Putamen (tissue), 1 donor: ENCODE measurements around the gene CPAMD8.
"Not testable (repeated sequence)": the region's sequence is repeated elsewhere in the genome, so short reads cannot be mapped to it uniquely, and the experiment has no call there.

Experiments
- DNase-seq: peaks from one replicate; pipeline ENCODE4 v3.0.0-alpha.2; 2016; ENCODE audit warnings: low spot score

CPAMD8 gene

DNA sequence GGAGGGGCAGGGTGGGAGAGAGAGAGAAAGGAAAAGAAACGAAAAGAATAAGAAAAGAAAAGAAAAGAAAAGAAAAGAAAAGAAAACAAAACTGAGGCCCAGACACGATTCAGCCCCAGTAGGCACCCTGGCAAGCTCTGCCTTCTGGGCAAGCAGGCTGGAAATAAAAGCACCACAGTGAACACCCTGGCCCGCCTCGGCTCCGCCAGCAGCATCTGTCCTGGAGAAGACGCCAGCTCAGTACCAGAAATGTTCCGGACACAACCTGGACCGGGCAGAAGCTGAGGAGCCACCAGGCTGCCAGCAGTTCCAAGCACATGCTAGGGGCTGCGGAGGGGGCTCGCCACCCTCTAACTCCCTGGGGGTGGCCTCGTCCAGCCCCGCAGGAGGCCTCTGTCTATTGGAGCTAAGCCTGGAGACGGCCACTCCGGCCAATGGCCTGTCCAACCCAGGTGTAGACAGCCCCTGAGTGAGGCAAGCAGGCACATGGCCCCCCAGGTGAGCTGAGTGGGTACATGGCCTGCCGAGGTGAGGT is 11.4 kb upstream of the CPAMD8 start:
- no peak for DNase-seq

DNA sequence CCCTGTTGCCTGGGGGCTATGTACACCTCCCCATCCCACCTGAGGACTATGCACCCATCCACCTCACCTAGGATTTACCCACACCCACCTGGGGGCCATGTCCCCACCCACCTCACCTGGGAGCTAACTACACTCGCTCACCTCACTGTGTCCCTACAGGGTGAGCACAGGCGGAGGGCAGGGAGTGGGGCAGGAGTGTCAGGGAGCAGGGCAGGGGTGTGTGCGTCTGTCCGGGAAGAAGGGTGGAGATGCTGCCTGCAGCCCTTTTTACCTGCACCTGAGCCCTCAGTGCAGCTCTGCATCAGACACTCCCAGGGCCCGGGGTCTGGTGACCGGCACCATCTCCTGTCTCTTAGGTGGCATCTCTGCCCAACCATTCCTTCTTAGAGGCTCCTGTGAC is 10.6 kb upstream of the CPAMD8 start:
- DNase-seq, result no peak

DNA sequence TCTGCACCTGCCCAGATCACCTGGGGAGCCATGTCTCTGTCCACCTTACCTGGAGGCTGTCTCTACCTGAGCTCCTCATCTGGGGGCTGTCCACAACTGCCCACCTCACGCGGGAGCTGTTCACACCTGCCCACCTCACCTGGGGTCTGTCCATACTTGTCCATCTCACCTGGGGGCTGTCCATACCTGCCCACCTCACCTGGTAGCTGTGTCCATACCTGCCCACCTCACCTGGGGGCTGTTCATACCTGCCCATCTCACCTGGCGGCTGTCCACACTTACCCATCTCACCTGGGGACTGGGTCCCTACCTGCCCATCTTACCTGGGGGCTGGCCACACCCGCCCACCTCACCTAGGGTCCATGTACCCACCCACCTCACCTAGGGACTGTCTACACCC is 10.0 kb upstream of the CPAMD8 start:
- no peak for DNase-seq

DNA sequence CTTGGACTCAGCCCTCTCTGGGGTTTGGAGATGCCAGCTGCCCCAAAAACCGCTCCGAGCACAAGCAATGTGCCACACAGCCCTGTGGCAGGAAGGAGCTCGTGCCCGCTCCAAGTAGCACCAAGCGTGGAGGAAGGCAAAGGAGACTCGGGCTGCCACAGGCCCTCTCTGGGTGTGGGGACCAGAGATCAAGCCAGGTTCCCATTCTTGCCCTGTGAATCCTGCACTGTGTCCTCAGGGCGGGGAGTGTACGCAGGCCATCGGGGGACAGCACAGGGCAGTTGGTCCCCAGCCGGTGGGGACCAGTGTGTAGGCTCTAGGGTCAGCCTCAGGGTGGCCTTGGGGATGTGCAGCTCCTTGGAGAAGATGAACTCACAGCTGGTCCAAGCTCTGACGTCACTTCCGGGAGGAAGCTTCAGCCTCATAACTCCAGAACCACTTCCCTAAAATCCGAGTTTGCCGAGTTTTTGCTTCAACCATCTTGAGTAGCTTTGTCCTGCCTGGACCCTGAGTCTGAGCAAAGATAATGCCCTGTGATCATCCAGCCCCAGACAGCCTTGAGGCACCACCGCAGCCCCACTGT is 9.3 kb upstream of the CPAMD8 start:
- DNase-seq, result no peak

DNA sequence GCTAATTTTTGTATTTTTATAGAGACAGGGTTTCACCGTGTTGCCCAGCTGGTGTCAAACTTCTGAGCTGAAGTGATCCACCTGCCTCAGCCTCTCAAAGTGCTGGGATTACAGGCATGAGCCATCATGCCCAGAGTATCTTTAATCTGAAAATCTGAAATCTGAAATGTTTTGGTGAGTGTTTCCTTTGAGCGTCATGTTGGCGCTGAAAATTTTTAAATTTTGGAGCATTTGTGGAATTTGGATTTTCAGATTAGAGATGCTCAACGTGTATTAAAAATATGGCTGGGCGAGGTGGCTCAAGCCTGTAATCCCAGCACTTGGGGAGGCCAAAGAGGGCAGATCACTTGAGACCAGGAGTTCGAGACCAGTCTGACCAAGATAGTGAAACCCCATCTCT is 5.1 kb upstream of the CPAMD8 start:
- DNase-seq, result no peak

DNA sequence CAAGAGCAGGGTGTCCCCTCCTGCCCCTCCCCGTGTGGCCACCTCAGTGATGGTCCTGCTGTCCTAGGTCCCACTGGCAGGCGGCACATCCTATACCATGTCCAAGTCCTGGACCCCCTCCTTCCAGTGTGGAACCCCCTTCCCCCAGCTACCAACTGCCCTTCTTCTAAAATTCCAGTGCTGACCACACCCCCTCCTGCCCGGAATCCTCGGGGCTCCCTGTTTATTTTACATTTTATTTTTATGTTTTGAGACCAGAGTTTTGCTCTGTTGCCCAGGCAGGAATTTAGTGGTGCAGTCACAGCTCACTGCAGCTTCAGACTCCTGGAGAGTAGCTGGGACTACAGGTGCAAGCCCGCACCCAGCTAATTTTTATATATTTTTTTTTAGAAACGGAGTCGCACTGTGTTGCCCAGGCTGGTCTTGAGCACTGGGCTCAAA is 945 bp upstream of the CPAMD8 start:
- no peak for DNase-seq

DNA sequence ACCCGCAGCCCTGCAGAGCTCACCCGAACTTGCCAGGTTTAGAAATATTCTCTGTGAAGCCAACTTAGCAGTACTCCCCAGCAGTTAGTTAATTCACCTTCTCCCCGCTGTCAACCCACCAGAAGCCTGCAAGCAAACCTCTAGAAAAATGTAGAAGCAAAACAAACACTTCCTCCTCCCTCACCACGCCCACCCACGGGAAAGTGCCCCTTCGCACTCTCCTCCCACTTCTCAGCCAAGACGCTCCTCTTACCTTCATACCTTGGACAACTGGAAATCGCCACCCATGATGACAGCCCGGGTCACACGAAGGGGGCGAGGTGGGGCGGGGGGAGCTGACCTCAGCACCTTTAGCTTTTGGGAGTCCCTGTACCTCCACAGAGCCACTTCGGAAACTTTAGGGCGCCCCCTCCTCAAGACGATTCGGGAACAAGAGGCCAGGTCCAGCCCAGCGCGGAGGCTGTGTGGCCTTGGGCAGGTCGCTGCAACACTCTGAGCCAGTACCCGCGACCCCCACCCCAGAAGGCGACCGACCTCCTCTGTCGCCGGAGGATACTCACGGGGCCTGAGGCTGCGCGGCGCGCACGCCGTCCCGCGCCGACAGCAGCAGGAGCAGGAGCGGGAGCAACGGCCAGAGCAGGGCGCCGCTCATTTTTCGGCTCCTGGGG is 485 bp downstream of the CPAMD8 start:
- DNase-seq, result no peak

DNA sequence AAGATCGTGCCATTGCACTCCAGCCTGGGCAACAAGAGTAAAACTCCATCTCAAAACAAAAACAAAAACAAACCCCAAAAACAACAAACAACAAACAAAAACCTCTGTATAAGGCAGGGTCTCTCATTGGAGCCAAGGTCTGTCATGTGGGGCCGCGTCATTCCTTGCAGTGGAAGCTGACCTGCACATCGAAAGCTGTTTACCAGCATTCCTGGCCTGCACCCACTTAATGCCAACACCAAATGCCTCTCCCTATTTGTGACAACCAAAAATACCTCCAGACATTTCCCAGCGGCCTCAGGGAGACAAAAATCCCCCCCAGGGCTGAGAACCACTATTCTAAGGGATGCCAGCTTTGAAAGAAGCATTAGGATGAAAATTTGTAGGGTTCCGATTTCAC is 1.2 kb downstream of the CPAMD8 start:
- no peak for DNase-seq

DNA sequence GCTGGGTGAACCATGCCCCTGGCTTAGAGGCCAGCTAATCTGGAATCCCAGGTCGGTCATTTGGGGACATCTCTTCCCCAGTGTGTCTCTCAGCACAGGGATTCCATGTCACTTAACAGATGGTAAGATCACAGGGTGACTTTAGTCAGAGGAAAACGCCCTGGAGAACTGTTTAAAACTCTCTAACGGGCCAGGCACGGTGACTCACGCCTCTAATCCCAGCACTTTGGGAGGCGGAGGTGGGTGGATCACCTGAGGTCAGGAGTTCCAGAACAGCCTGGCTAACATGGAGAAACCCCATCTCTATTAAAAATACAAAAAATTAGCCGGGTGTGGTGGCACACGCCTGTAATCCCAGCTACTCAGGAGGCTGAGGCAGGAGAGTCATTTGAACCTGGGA is 1.7 kb downstream of the CPAMD8 start:
- not testable (repeated sequence) for DNase-seq

DNA sequence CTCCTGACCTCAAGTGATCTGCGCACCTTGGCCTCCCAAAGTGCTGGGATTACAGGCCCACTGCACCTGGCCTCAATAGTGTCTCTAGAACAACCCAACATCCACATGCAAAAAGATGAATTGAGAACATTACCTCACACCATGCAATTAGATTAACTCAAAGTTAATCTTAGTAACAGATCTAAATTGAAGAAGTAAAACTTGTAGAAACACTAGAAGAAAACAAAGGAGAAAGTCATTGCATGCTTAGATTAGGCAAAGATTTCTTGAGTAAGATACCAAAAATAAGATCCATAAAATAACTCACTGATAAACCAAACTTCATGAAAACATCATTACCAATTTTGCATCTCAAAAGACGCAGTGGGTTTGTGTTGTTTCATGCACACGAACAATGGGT is 2.8 kb downstream of the CPAMD8 start:
- no peak for DNase-seq

DNA sequence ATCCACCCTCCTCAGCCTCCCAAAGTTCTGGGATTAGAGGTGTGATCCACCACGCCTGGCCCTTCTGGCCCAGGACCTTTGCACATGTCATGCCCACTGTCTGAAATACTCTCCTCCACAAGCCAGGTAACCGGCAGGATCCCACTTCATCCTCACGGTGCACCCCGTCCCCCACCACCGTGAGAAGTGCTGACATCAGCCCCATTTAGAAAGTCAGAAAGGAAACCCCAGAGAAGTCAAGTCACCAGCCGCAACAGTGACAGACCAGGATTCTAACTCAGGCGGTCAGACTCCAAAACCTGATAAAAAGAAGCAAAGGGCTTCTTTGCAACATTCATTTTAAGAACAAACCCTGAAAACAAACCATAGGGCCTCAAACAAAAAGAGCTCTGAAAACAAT is 3.9 kb downstream of the CPAMD8 start:
- DNase-seq, result no peak

DNA sequence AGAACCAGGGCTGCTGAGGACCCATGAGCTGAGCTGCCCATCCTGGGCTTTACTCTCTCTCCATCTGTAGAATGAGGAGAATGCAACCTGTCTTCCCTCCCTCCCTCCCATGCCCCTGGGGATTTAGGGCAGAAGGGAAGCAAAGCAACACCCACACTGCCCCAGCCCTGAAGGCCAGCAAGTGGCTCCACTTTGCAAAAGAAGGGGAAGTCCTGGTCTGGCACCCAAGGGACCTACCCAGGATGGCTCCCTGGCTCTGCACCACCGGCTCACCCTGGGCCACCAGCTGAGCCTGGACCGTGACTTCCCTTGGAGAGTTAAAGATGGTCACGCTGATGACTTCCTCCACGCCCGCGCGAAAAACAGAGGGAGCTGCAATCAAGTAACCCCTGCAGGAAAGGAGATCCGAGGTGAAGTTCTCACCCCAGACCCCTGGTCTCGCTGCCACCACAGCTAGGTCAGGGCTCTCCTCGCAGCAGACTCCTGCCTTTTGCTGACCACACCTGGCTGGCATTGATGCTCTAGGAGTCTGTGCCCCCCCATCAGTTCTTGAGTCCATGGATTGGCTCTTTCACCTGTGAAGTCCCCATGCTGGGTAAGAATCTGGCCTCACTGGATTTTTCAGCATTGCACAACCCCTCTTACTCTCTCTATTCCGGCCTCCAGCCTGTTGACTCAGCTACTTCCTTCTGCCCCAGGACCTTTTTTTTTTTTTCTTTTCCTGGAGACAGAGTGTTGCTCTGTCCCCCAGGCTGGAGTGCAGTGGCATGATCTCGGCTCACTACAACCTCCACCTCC is 4.6 kb downstream of the CPAMD8 start:
- no peak for DNase-seq

DNA sequence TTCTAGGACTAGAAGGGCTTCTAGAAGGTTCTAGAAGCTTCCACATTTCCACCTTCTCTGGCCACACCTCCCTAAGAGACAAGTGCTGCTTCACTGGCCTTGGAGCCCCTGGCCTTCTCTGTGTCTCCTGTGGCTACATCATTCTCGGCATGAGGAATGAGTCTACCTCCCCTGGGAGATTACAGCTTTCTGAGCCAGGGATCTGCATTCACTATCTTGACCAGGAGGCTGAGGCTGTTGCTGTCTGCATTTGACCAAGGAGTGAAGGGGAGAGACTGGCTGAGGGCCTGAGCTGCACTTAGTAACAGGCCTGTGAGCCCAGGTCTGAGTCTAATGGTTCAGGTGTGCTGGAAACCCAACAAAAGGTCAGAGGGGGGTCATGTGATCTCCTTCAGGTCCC is 5.3 kb downstream of the CPAMD8 start:
- DNase-seq, result no peak

DNA sequence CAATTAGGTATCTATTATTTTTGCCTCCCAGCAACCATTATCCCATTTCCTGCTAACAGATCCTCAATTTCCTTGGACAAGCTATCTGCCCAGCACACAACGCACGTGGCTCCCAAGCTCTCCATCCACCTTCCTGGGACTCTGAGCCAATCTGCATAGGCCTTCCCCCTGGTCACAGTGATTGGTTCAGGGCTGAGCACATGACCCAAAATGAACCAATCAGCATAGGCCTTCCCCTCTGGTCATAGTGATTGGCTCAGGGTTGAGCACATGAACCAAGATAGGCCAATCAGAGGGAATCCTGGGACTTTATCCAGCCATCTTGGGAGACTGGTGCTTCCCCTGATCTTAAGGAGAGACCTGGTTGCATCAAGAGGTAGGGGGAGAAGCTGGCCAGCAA is 5.8 kb downstream of the CPAMD8 start:
- no peak for DNase-seq

DNA sequence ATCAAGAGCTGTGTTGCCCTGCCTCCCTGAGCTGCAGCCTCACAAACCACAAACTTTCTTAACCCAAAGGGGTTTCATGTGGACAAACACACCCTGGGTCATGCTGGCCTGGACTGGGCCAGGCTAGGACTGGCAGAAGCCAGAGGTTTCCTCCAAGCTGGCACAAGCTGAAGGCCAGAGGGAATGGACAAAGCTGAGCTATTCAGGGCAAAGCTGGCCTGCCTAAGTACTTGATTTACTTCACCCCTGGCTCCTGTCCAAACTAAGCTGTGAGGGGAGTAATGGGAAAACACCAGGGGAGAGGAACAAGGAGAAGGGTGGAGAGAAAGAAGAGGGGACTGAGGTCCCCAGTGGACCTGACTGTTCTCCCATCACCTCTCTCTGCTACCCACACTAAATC is 6.2 kb downstream of the CPAMD8 start:
- peak; percentile 17 for DNase-seq

DNA sequence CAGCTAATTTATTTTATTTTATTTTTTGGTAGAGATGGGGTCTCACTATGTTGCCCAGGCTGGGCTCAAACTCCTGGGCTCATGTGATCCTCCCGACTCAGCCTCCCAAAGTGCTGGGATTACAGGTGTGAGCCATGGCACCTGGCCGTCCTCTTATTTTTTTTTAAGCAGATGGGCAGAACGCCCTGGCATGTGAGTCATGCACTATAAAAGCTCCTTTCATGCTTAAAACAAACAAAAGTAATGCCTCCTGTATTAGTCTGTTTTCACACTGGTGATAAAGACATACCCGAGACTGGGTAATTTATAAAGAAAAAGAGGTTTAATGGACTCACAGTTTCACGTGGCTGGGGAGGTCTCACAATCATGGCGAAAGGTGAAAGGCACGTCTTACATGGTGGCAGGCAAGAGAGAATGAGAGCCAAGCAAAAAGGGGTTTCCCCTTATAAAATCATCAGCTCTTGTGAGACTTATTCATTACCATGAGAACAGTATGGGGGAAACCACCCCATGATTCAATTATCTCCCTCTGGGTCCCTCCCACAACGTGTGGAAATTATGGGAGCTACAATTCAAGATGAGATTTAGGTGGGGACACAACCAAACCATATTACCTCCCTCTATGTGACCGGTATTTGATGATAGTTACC is 12.3 kb downstream of the CPAMD8 start:
- not testable (repeated sequence) for DNase-seq

DNA sequence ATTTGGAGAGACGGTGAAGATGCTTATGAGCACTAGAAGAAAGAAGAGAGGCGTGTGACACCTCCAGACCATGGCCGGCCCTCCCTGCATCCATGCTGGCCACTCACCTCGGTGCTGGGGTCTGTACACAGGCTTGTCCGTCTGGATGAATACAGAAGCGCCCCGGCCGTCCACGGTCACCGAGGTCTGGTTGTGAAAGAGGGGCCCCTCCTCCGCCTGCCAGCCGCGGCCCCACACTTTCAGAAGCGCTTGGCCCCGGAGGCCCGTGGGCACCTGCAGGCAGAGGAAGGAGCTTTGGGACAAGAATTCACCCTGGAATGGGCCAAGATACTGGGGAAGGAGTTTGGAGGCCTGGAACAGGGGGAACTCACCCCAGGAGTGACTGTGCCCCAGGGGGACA is 15.1 kb downstream of the CPAMD8 start:
- no peak for DNase-seq

DNA sequence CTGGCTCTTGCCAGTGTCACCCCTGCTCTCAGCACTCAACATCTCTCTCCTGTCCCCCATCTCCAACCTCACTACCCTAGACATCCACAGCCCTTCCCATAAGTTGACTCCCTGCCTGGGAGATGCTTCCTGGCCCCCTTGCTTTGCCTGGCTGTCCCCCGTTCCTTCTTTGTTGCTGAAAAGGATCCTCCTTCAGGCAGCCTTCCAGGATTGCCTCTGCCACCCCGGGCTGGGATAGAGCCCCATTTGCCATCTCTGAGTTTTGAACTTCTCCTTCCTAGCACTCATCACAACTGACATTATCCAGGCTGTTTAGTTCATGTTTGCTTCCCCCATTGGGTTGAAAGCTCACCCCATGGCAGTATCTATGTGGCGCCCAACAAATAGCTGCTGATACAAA is 20.0 kb downstream of the CPAMD8 start:
- DNase-seq, result no peak

DNA sequence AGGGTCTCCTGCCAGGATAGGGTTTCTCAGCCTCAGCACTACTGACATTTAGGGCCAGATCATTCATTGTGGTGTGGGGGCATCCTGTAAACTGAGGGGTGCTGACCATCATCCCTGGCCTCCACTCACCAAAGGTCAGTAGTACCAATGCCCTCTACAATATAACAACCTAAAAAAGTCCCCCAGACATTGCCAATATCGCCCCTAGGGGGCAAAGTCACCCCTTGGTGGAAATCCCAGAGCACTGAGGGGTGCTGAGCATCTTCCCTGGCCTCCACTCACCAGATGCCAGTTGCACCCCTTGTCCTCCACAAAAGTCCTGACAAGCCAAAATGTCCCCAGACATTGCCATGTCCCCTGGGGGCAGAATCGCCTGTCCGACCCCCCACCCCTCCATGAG is 21.6 kb downstream of the CPAMD8 start:
- no peak for DNase-seq

DNA sequence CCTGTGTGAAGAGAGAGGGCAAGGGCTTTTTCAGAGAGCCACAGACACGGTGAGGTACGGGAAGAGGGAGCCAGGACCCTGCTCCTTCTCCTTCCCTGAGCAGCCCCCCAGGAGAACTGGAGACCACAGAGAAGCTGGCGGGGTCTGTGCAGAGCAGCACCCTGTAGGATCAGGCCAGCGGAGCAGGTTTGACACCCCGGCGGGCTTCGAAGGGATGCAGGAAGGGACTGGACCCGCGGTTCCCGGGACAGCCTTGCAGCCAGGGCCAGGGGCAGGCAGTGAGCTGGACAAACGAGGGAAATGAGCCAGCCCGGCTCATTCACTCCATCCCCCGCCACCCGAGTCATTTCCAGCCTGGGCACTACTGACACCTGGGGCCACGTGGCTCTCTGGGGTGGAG is 22.2 kb downstream of the CPAMD8 start:
- DNase-seq, result no peak

DNA sequence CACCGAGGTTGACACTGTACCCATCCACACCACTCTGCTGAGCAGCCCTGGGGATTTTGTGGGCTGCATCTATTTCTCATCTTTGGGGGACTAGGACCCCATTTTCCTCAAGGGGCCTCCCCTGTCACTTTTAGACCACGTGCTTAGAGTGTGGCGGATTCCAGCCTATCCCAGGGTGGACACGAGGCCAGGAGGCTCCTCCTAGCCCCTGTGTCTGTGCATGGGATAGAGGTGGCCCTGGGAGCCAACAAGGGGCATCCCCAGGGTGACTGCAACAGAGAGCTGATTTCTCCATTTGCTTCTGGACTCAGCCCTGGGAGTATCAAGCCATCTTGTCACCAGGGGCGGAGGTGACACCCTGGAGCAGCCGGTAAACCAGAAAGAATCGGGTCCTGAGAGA is 24.2 kb downstream of the CPAMD8 start:
- no peak for DNase-seq

DNA sequence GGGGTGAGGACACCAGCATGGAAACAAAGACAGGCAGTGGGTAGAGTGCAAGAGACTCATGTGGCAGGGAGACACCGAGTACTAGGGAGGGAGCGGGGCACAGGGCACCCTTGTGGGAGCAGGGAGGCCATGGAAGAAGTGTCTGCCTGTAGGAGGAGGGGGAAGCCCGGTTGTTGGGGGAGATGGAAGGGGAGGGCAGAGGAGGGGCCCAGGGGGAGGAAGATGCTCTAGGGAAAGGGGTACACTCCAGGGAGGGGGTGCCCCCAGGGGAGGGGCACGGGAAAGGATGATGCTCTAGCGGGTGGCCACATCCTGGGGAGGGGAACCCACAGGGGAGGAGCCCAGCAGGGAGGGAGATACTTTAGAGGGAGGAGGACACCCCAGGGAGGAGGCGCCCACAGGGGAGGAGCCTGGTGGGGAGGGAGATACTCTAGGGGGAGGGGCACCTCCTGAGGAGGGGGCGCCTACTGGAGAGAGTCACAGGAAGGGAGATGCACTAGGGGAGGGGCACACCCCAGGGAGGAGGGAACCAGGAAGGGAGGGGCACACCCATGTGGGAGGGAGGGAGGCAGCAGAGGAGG is 24.9 kb downstream of the CPAMD8 start:
- DNase-seq, result no peak
